ENCODE measurements around the gene PPP1R27. TPM values are rescaled to one million over a fixed set of nuclear protein-coding genes. Genes with fewer than 3 reads are reported as not detected.

The PPP1R27 gene
- total RNA-seq, 1 donor from 2014 or later = not detected

GRCh38 chr17:81863833-81864768, 29.3 kb upstream of the PPP1R27 start:
- no peak for DNase-seq
- intact Hi-C loops (cut with DNase I) = no loop called here
- ATAC-seq (ENCODE audit: poor library complexity) = no peak

GRCh38 chr17:81863123-81863675, 28.3 kb upstream of the PPP1R27 start:
- intact Hi-C loops (cut with DNase I) = no loop called here
- DNase-seq (no peak), ATAC-seq (ENCODE audit: poor library complexity) (no peak)

- ATAC-seq (ENCODE audit: poor library complexity) (peak; percentile 94), DNase-seq (peak; percentile 99)
- intact Hi-C loops (cut with DNase I) = no loop called here
These were observed 26.1 kb upstream of the PPP1R27 start for GRCh38 chr17:81860756-81861568.

GRCh38 chr17:81859906-81860755, 25.3 kb upstream of the PPP1R27 start, which contains the start of gene P4HB:
Gene P4HB, minus strand, starts transcription at chr17:81860535. Its CDS starts 64 bp downstream, at chr17:81860471.
- DNase-seq = no peak
- intact Hi-C loops (cut with DNase I) = no loop called here
- ATAC-seq (ENCODE audit: poor library complexity) = no peak

GRCh38 chr17:81858967-81859905, 24.4 kb upstream of the PPP1R27 start:
- DNase-seq = no peak
- intact Hi-C loops (cut with DNase I) = no loop called here

GRCh38 chr17:81858170-81858966, 23.5 kb upstream of the PPP1R27 start:
- DNase-seq (no peak), ATAC-seq (ENCODE audit: poor library complexity) (no peak)
- intact Hi-C loops (cut with DNase I) = no loop called here

More at GRCh38 chr17:81858967-81859905, 24.4 kb upstream of the PPP1R27 start:
- no peak for ATAC-seq (ENCODE audit: poor library complexity)

- no peak for DNase-seq
- intact Hi-C loops (cut with DNase I) = no loop called here
- peak; percentile 51 for ATAC-seq (ENCODE audit: poor library complexity)
These were observed 20.3 kb upstream of the PPP1R27 start for GRCh38 chr17:81854974-81855774.

- ATAC-seq (ENCODE audit: poor library complexity) (no peak), DNase-seq (no peak)
- intact Hi-C loops (cut with DNase I) = no loop called here
These were observed 17.4 kb upstream of the PPP1R27 start for GRCh38 chr17:81852237-81852636.

GRCh38 chr17:81851423-81851822, 16.6 kb upstream of the PPP1R27 start:
- intact Hi-C loops (cut with DNase I) = no loop called here
- ATAC-seq (ENCODE audit: poor library complexity) (no peak), DNase-seq (no peak)

GRCh38 chr17:81849457-81849856, 14.6 kb upstream of the PPP1R27 start:
- intact Hi-C loops (cut with DNase I) = no loop called here
- no peak for ATAC-seq (ENCODE audit: poor library complexity)
- no peak for DNase-seq

- intact Hi-C loops (cut with DNase I) = no loop called here
- no peak for DNase-seq
- no peak for ATAC-seq (ENCODE audit: poor library complexity)
These were observed 12.2 kb upstream of the PPP1R27 start for GRCh38 chr17:81846743-81847689.

- no peak for DNase-seq
These were observed 11.3 kb upstream of the PPP1R27 start for GRCh38 chr17:81845881-81846742.

GRCh38 chr17:81845361-81845760, 10.5 kb upstream of the PPP1R27 start:
- no peak for ATAC-seq (ENCODE audit: poor library complexity)
- intact Hi-C loops (cut with DNase I) = no loop called here
- no peak for DNase-seq

More at GRCh38 chr17:81845881-81846742, 11.3 kb upstream of the PPP1R27 start:
- intact Hi-C loops (cut with DNase I) = no loop called here
- no peak for ATAC-seq (ENCODE audit: poor library complexity)

- ATAC-seq (ENCODE audit: poor library complexity) (no peak), DNase-seq (no peak)
- intact Hi-C loops (cut with DNase I) = no loop called here
These were observed 10.0 kb upstream of the PPP1R27 start for GRCh38 chr17:81844887-81845286.

Measured in Right ventricle myocardium superior (tissue), 1 donor.